HepG2 (cell line): ENCODE results near the gene KANSL3. TPM values are rescaled to one million over a fixed set of nuclear protein-coding genes. Genes with fewer than 3 reads are reported as not detected.
A peak's percentile ranks its signal among the peaks of the same experiment; 100 is the strongest.
"Not testable (repeated sequence)": the region's sequence is repeated elsewhere in the genome, so short reads cannot be mapped to it uniquely, and the experiment has no call there.

Experiments
- ATAC-seq: fragments of 200-7000 bp; cut with Tn5 transposase; 3 replicates; pipeline ENCODE4 v1.9.1; 2020; ENCODE audit warnings: mild to moderate bottlenecking, moderate library complexity
- BruUV-seq: library from RNA; stranded (reverse); fragments of 400-500 nt; replicated peaks from 2 replicates; lab custom pipeline; 2021; lab: Mats Ljungman, UMichigan
- CTCF ChIA-PET: fragments of 300-600 bp; formaldehyde crosslinking; extraction: SDS; loops from one replicate; lab custom pipeline; 2021; ENCODE audit warnings: low total read pairs, inconsistent platforms, low intra/inter-chr PET ratio; lab: Yijun Ruan, JAX
- POLR2A ChIA-PET: fragments of 350-600 bp; sonication (Branson Sonifier 250); formaldehyde crosslinking; loops from one replicate; lab custom pipeline; 2020; ENCODE audit warnings: antibody characterized with exemption, inconsistent platforms; lab: Yijun Ruan, JAX
- DNase-seq: peaks from one replicate; pipeline ENCODE4 v3.0.0-alpha.2; 2015; ENCODE audit warnings: low spot score
- FAIRE-seq: peaks from 3 replicates; lab custom pipeline; 2011; peaks lifted over from hg19 to GRCh38; lab: Jason Lieb, UNC
- H2AFZ ChIP-seq: one replicate; pipeline ENCODE4 v1.6.1; 2011; ENCODE audit warnings: low read length, inconsistent platforms
- H3K27ac ChIP-seq: fragments of 300-600 bp; 3 replicates; pipeline ENCODE4 v1.8.0; 2011; ENCODE audit warnings: mixed run types, mild to moderate bottlenecking, mixed read lengths, low read length, inconsistent platforms; ENCODE audit not compliant: insufficient read depth; ENCODE audit errors: extremely low read length
- H3K27me3 ChIP-seq, 2 experiments: fragments of 200-600 bp in 1 of 2; 2 replicates in 1 of 2; 3 replicates in 1 of 2; pipeline versions ENCODE4 v1.6.0 to v1.8.0; 2011; ENCODE audit warnings: low read length in 2 of 2, mild to moderate bottlenecking in 2 of 2, moderate library complexity in 2 of 2, inconsistent platforms in 1 of 2; ENCODE audit not compliant: insufficient read depth in 2 of 2, control insufficient read depth in 1 of 2
- H3K36me3 ChIP-seq, 2 experiments: fragments of 200-600 bp in 1 of 2; replicated peaks in 1 of 2; 2 replicates in 1 of 2; 3 replicates in 1 of 2; pipeline versions ENCODE4 v1.5.1 to v1.8.0; 2011; ENCODE audit warnings: low read length in 2 of 2, inconsistent platforms in 1 of 2; ENCODE audit not compliant: insufficient read depth in 2 of 2, control insufficient read depth in 1 of 2
- H3K4me1 ChIP-seq: 2 replicates; pipeline ENCODE4 v1.5.1; 2012; ENCODE audit warnings: low read length, inconsistent platforms; ENCODE audit not compliant: insufficient read depth
- H3K4me2 ChIP-seq: 2 replicates; pipeline ENCODE4 v1.6.0; 2011; ENCODE audit warnings: low read depth, low read length, inconsistent platforms
- H3K4me3 ChIP-seq, 3 experiments: fragments of 200-600 bp in 1 of 3; sonication (generic), shearing (Covaris generic) in 1 of 3; replicated peaks in 1 of 3; 2 replicates each; pipeline ENCODE4 v1.5.1; 2011 to 2016; ENCODE audit warnings: low read length in 3 of 3, inconsistent platforms in 2 of 3, low read depth in 2 of 3, mild to moderate bottlenecking in 2 of 3, control low read depth in 1 of 3, mixed read lengths in 1 of 3; ENCODE audit not compliant: insufficient read depth in 1 of 3
- H3K79me2 ChIP-seq: one replicate; pipeline ENCODE4 v1.6.1; 2011; ENCODE audit warnings: low read length, inconsistent platforms; ENCODE audit not compliant: insufficient read depth
- H3K9ac ChIP-seq: 2 replicates; pipeline ENCODE4 v1.6.0; 2011; ENCODE audit warnings: mild to moderate bottlenecking, low read depth, low read length, inconsistent platforms; ENCODE audit not compliant: insufficient read depth
- H3K9me3 ChIP-seq: 2 replicates; pipeline ENCODE4 v1.5.1; 2012; ENCODE audit warnings: mild to moderate bottlenecking, low read length
- H4K20me1 ChIP-seq: 2 replicates; pipeline ENCODE4 v1.6.0; 2011; ENCODE audit warnings: inconsistent platforms, mild to moderate bottlenecking, low read length, moderate library complexity; ENCODE audit not compliant: insufficient read depth
- CBX5 ChIP-seq: sonication (generic); formaldehyde crosslinking; IDR thresholded peaks from 2 replicates; pipeline ENCODE4 v1.4.0; 2020; ENCODE audit warnings: missing genetic modification reagents, borderline replicate concordance
- MYPOP ChIP-seq: sonication (generic); formaldehyde crosslinking; IDR thresholded peaks from 2 replicates; pipeline ENCODE4 v1.8.1; 2023; ENCODE audit warnings: mild to moderate bottlenecking, moderate library complexity, missing genetic modification reagents
- PRMT3 ChIP-seq: sonication (generic); formaldehyde crosslinking; IDR thresholded peaks from 2 replicates; pipeline ENCODE4 v1.8.1; 2022; ENCODE audit warnings: low read depth, mild to moderate bottlenecking, moderate library complexity, missing genetic modification reagents, borderline replicate concordance
- TCF12 ChIP-seq, 2 experiments: fragments of 450-650 bp in 1 of 2; sonication (generic) in 1 of 2; formaldehyde crosslinking in 1 of 2; IDR thresholded peaks; 2 replicates each; pipeline versions ENCODE4 v1.6.1 to v1.8.0; 2017 to 2022; ENCODE audit warnings: antibody characterized with exemption in 1 of 2, mild to moderate bottlenecking in 1 of 2, missing genetic modification reagents in 1 of 2, moderate library complexity in 1 of 2
- ZFP82 ChIP-seq: sonication (generic); formaldehyde crosslinking; IDR thresholded peaks from 2 replicates; pipeline ENCODE4 v1.5.1; 2020; ENCODE audit warnings: mild to moderate bottlenecking, missing genetic modification reagents, borderline replicate concordance
- WGBS: methylation state at CpG from one replicate; pipeline ENCODE4 v1.1.6; 2017; ENCODE audit warnings: low lambda C conversion rate; 5-methylcytosine and 5-hydroxymethylcytosine counted together
- in situ Hi-C: cut with HindIII; loops from 2 replicates; pipeline ENCODE4 v1.10.0; 2017; ENCODE audit warnings: low pct_unique_long_range_greater_than_20kb; ENCODE audit not compliant: extremely low pct_ligation_motif_present
- intact Hi-C: fragments of 100-400 bp; cut with micrococcal nuclease; formaldehyde crosslinking; loops from one replicate; pipeline ENCODE4 v1.10.0; 2022; ENCODE audit not compliant: unreplicated experiment
- polyA plus RNA-seq, 8 experiments: library from polyadenylated mRNA; depleted of rRNA in 3 of 8; stranded (reverse) in 7 of 8; unstranded in 1 of 8; fragments of >200 nt; fragmentation: Illumina TruSeq in 4 of 8; extraction: Trizol in 4 of 8; gene quantifications; 2 replicates each; pipeline versions ENCODE4 v1.2.1 to v1.2.3, GENCODE V29; 2011 to 2016; ENCODE audit warnings: low read depth in 4 of 8, missing spikeins in 1 of 8, mixed read lengths in 1 of 8; ENCODE audit not compliant: insufficient read depth in 1 of 8
- total RNA-seq, 5 experiments: library from RNA; depleted of rRNA; stranded (reverse); fragments of >200 nt; fragmentation: Illumina TruSeq; extraction: Trizol; gene quantifications; 2 replicates each; pipeline ENCODE4 v1.2.3, GENCODE V29; 2016; ENCODE audit warnings: low read depth in 1 of 5

Gene KANSL3
- total and polyA plus RNA-seq, 2 of the 13 experiments (the other 11 are each of a cell fraction or from before 2014, with no cell fraction given): 20.8 to 37.3 TPM

DNA sequence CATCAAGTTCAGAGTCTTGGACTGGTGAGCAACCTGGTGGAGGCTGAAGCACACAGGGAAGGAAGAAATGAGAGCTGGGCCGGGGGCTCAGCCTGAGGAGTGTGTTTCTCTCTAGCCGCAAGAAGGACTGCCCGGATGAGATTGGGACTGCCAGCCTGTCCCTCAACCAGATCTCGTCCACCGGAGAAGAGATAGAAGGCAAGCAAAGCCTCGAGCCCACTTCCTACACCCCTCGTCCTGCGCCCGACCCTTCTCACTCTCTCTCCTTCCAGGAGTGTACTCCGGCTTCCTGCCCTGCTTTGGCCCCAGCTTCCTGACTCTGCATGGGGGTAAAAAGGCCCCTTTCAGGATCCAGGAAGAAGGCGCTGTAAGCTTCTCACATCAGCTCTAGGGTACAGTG lies 30.7 kb upstream of the KANSL3 start:
- Histone ChIP-seq H3K4me2 (no peak overlapping the region), H2AFZ (no peak overlapping the region), H3K36me3 (no peaks in the 10 kb centered on the region), H3K27ac (no peak overlapping the region), H3K4me3 (no peak overlapping the region)
- POLR2A ChIA-PET: no interaction called here
- no peak for DNase-seq
- no peak for FAIRE-seq
- no TSS peak for BruUV-seq
- TF ChIP-seq CBX5 (CRISPR knock-in tag) (no peak), TCF12 (IDR thresholded peaks at IDR 0.05) (no peak), TCF12 (CRISPR knock-in tag; IDR thresholded peaks at IDR 0.05) (no peak), MYPOP (CRISPR knock-in tag) (no peak), ZFP82 (CRISPR knock-in tag) (no peak), PRMT3 (CRISPR knock-in tag) (no peak)
- TF ChIP-seq, all 625 proteins: peak for 0
- intact Hi-C loops: no loop called here
- 46% methylated on average over 11 of the region's 11 CpGs for WGBS
- peak; percentile 25 for ATAC-seq
- no peaks in the 10 kb centered on the region for H3K9me3 ChIP-seq
- H3K4me1 ChIP-seq: peaks cover 6% of the 10 kb centered on the region; the same call in 1 of the 2 replicates
- peaks cover 5 to 43% of the 10 kb centered on the region in 2 experiments; a peak in 4 of 5 replicates for H3K27me3 ChIP-seq
- in situ Hi-C loops: no loop called here
- no peak overlapping the region for H3K9ac ChIP-seq
- CTCF ChIA-PET: no interaction called here
- no peaks in the 10 kb centered on the region for H3K79me2 ChIP-seq
- H4K20me1 ChIP-seq: no peaks in the 10 kb centered on the region

GRCh38 chr2:96665717-96666116 lies 27.6 kb upstream of the KANSL3 start:
- BruUV-seq, FAIRE-seq, H3K4me2 ChIP-seq, H3K36me3 ChIP-seq, H3K79me2 ChIP-seq, H3K4me3 ChIP-seq, H4K20me1 ChIP-seq, H3K27ac ChIP-seq, CTCF ChIA-PET, H2AFZ ChIP-seq, in situ Hi-C loops, H3K9me3 ChIP-seq, ATAC-seq, DNase-seq, intact Hi-C loops, H3K9ac ChIP-seq: not testable (repeated sequence)
- POLR2A ChIA-PET: interaction anchor here (1.2 kb wide), 1 partner anchor 150 kb away, joined by 3 read pairs; the partner anchor contains the start of gene CNNM3
- Histone ChIP-seq H3K4me1 (peaks cover 13% of the 10 kb centered on the region; the same call in 1 of the 2 replicates), H3K27me3 (peaks cover 5 to 43% of the 10 kb centered on the region in 2 experiments; a peak in 4 of 5 replicates)
- 38% methylated on average over 3 of the region's 3 CpGs for WGBS
